HepG2 (cell line): ENCODE results near the gene TIAM2. TPM values are rescaled to one million over a fixed set of nuclear protein-coding genes. Genes with fewer than 3 reads are reported as not detected.

ENCODE experiments used
- ARID5B ChIP-seq: IDR thresholded peaks from 2 replicates; pipeline ENCODE4 v1.4.0; 2020; ENCODE audit warnings: mild to moderate bottlenecking, missing genetic modification reagents
- CEBPG ChIP-seq: IDR thresholded peaks from 2 replicates; pipeline ENCODE4 v1.6.1; 2016
- FOXP1 ChIP-seq, 2 experiments: fragments of 450-650 bp in 1 of 2; IDR thresholded peaks; 2 replicates each; pipeline ENCODE4 v1.6.1; 2017 to 2018; ENCODE audit warnings: antibody characterized with exemption in 1 of 2
- IRF1 ChIP-seq: sonication (generic); formaldehyde crosslinking; IDR thresholded peaks from 2 replicates; pipeline ENCODE4 v1.4.0; 2020; ENCODE audit warnings: low read depth, mild to moderate bottlenecking, missing genetic modification reagents
- LBX2 ChIP-seq: sonication (generic); formaldehyde crosslinking; IDR thresholded peaks from 2 replicates; pipeline ENCODE4 v1.5.0; 2020; ENCODE audit warnings: missing genetic modification reagents, mild to moderate bottlenecking, borderline replicate concordance
- polyA plus RNA-seq, 8 experiments: library from polyadenylated mRNA; depleted of rRNA in 3 of 8; stranded (reverse) in 7 of 8; unstranded in 1 of 8; fragments of >200 nt; fragmentation: Illumina TruSeq in 4 of 8; extraction: Trizol in 4 of 8; gene quantifications; 2 replicates each; pipeline versions ENCODE4 v1.2.1 to v1.2.3, GENCODE V29; 2011 to 2016; ENCODE audit warnings: low read depth in 4 of 8, missing spikeins in 1 of 8, mixed read lengths in 1 of 8; ENCODE audit not compliant: insufficient read depth in 1 of 8
- total RNA-seq, 5 experiments: library from RNA; depleted of rRNA; stranded (reverse); fragments of >200 nt; fragmentation: Illumina TruSeq; extraction: Trizol; gene quantifications; 2 replicates each; pipeline ENCODE4 v1.2.3, GENCODE V29; 2016; ENCODE audit warnings: low read depth in 1 of 5

Gene TIAM2
- total and polyA plus RNA-seq, 2 of the 13 experiments (the other 11 are each of a cell fraction or from before 2014, with no cell fraction given), result 4.1 to 4.5 TPM

GRCh38 chr6:155187994-155188706, 193.0 kb downstream of the TIAM2 start (continued):
- TF ChIP-seq ARID5B (CRISPR knock-in tag) (no peak), IRF1 (CRISPR knock-in tag) (no peak), LBX2 (CRISPR knock-in tag) (no peak), FOXP1 (IDR thresholded peaks at IDR 0.05) (no peak), FOXP1 (CRISPR knock-in tag; IDR thresholded peaks at IDR 0.05) (no peak), CEBPG (CRISPR knock-in tag) (no peak)
- TF ChIP-seq, all 625 proteins: peak for 0
